ENCODE measurements around the gene ETV4. TPM values are rescaled to one million over a fixed set of nuclear protein-coding genes. Genes with fewer than 3 reads are reported as not detected.

The ETV4 gene
- total and polyA plus RNA-seq, 2 of the 13 experiments (the other 11 are each of a cell fraction or from before 2014, with no cell fraction given) = 128 to 330 TPM

- TF ChIP-seq CSRNP1 (CRISPR knock-in tag; IDR thresholded peaks at IDR 0.05) = 0 out of 2 replicates have a peak, but pooled peaks have one; percentile 64
- peak; percentile 84 for TF ChIP-seq HHEX (CRISPR knock-in tag; IDR thresholded peaks at IDR 0.05)
- TF ChIP-seq POGZ (CRISPR knock-in tag; IDR thresholded peaks at IDR 0.05) = peak; percentile 95
- TF ChIP-seq ZSCAN20 (CRISPR knock-in tag; IDR thresholded peaks at IDR 0.05; ENCODE audit: borderline replicate concordance) = no peak
- no peak for TF ChIP-seq WIZ (CRISPR knock-in tag; IDR thresholded peaks at IDR 0.05)
- TF ChIP-seq PAF1 (CRISPR knock-in tag; IDR thresholded peaks at IDR 0.05) = peak; percentile 83
- TF ChIP-seq ZNF614 (CRISPR knock-in tag; IDR thresholded peaks at IDR 0.05; ENCODE audit: borderline replicate concordance) = 0 out of 2 replicates have a peak, but pooled peaks have one; percentile 69
- TF ChIP-seq ZNF121 (CRISPR knock-in tag; IDR thresholded peaks at IDR 0.05) = peak; percentile 55
- TF ChIP-seq ZNF781 (CRISPR knock-in tag; IDR thresholded peaks at IDR 0.05; ENCODE audit: borderline replicate concordance, not compliant biosample characterization) = no peak
- peak; percentile 90; the same call in 1 of the 2 replicates for TF ChIP-seq CBX5 (CRISPR knock-in tag; IDR thresholded peaks at IDR 0.05; ENCODE audit: borderline replicate concordance)
- no peak for TF ChIP-seq TIGD3 (CRISPR knock-in tag; IDR thresholded peaks at IDR 0.05; ENCODE audit: borderline replicate concordance)
- peak; percentile 93 for TF ChIP-seq U2AF1 (optimal IDR thresholded peaks at IDR 0.05; ENCODE audit: low read depth, low read length)
- no peak for TF ChIP-seq RNF2 (conservative IDR thresholded peaks at IDR 0.05; ENCODE audit: low read depth)
- TF ChIP-seq ZNF101 (CRISPR knock-in tag; IDR thresholded peaks at IDR 0.05; ENCODE audit: borderline replicate concordance, low read depth) = peak; percentile 94; the same call in 1 of the 2 replicates
- TF ChIP-seq ZNF790 (CRISPR knock-in tag; IDR thresholded peaks at IDR 0.05; ENCODE audit: borderline replicate concordance) = no peak; the same call in 1 of the 2 replicates
- no peak; the same call in 1 of the 2 replicates for TF ChIP-seq ZNF704 (CRISPR knock-in tag; IDR thresholded peaks at IDR 0.05; ENCODE audit: borderline replicate concordance)
- TF ChIP-seq NFE2L2 (IDR thresholded peaks at IDR 0.05; ENCODE audit: low read length) = no peak
- peak; percentile 97 for TF ChIP-seq ZNF691 (CRISPR knock-in tag; IDR thresholded peaks at IDR 0.05; ENCODE audit: borderline replicate concordance, low read depth)
- peak; percentile 90 for TF ChIP-seq TFDP2 (CRISPR knock-in tag; IDR thresholded peaks at IDR 0.05)
- TF ChIP-seq TOE1 (CRISPR knock-in tag; IDR thresholded peaks at IDR 0.05) = peak; percentile 85; the same call in 1 of the 2 replicates
- peak; percentile 91; the same call in 1 of the 2 replicates for TF ChIP-seq ZBTB20 (CRISPR knock-in tag; IDR thresholded peaks at IDR 0.05; ENCODE audit: borderline replicate concordance, low read depth)
- no peak for TF ChIP-seq ZNF546 (CRISPR knock-in tag; conservative IDR thresholded peaks at IDR 0.05)
- TF ChIP-seq TP53 (CRISPR knock-in tag; conservative IDR thresholded peaks at IDR 0.05) = peak; percentile 91
Measured at GRCh38 chr17:43530288-43531081, 15.7 kb downstream of the ETV4 start (continued).
